H1 (cell line): ENCODE measurements around the gene SLC6A8. TPM values are rescaled to one million over a fixed set of nuclear protein-coding genes. Genes with fewer than 3 reads are reported as not detected.

Experiments
- CTCF ChIA-PET: fragments of 300-600 bp; sonication (Branson Sonifier 250); formaldehyde crosslinking; loops from one replicate; lab custom pipeline; 2021; ENCODE audit not compliant: partially characterized antibody; lab: Charles Lee
- POLR2A ChIA-PET: fragments of 300-600 bp; sonication (Branson Sonifier 250); formaldehyde crosslinking; loops from one replicate; lab custom pipeline; 2021; ENCODE audit warnings: inconsistent platforms; ENCODE audit not compliant: partially characterized antibody; lab: Charles Lee
- DNase-seq, 2 experiments: peaks; one replicate each; pipeline versions ENCODE4 v3.0.0 to v3.0.0-alpha.2; 2010 to 2022; ENCODE audit warnings: low spot score in 2 of 2, low read depth in 1 of 2, mixed read lengths in 1 of 2
- FAIRE-seq: peaks from 2 replicates; lab custom pipeline; 2011; peaks lifted over from hg19 to GRCh38; lab: Jason Lieb, UNC
- H2AFZ ChIP-seq: 2 replicates; pipeline ENCODE4 v1.8.1; 2012; ENCODE audit warnings: low read length, inconsistent platforms
- H2AK5ac ChIP-seq: 2 replicates; pipeline ENCODE4 v1.6.1; 2013; ENCODE audit warnings: low read depth, low read length
- H2BK120ac ChIP-seq: replicated peaks from 2 replicates; pipeline ENCODE3; 2013; ENCODE audit warnings: low read depth, low read length, inconsistent platforms
- H2BK12ac ChIP-seq: 2 replicates; pipeline ENCODE4 v1.6.1; 2013; ENCODE audit warnings: low read depth, low read length
- H2BK15ac ChIP-seq: 2 replicates; pipeline ENCODE4 v1.6.1; 2013; ENCODE audit warnings: low read length
- H2BK20ac ChIP-seq: 2 replicates; pipeline ENCODE4 v1.6.1; 2013; ENCODE audit warnings: low read length
- H2BK5ac ChIP-seq: 2 replicates; pipeline ENCODE4 v1.6.1; 2013; ENCODE audit warnings: low read depth, low read length
- H3K14ac ChIP-seq: 2 replicates; pipeline ENCODE4 v1.6.1; 2013; ENCODE audit warnings: inconsistent platforms; ENCODE audit not compliant: insufficient read length
- H3K18ac ChIP-seq: 2 replicates; pipeline ENCODE4 v1.6.1; 2013; ENCODE audit warnings: low read length; ENCODE audit errors: extremely low read depth
- H3K23ac ChIP-seq: 2 replicates; pipeline ENCODE4 v1.6.1; 2013; ENCODE audit warnings: inconsistent platforms; ENCODE audit not compliant: insufficient read length
- H3K23me2 ChIP-seq: 2 replicates; pipeline ENCODE4 v1.6.1; 2013; ENCODE audit warnings: low read depth, low read length
- H3K27ac ChIP-seq: 2 replicates; pipeline ENCODE4 v1.6.1; 2011; ENCODE audit warnings: low read depth, low read length, inconsistent platforms
- H3K27me3 ChIP-seq, 4 experiments: replicated peaks in 1 of 4; 1 replicate in 1 of 4; 2 replicates in 3 of 4; pipeline versions ENCODE4 v1.6.1 to v1.8.1; 2011 to 2013; ENCODE audit warnings: low read length in 3 of 4, mild to moderate bottlenecking in 3 of 4, inconsistent platforms in 2 of 4, mixed read lengths in 2 of 4, moderate library complexity in 1 of 4; ENCODE audit not compliant: control insufficient read depth in 3 of 4, insufficient read depth in 3 of 4; ENCODE audit errors: extremely low read depth in 1 of 4
- H3K36me3 ChIP-seq, 4 experiments: 2 replicates each; pipeline versions ENCODE4 v1.6.1 to v1.8.1; 2011 to 2013; ENCODE audit warnings: mild to moderate bottlenecking in 4 of 4, low read length in 3 of 4, moderate library complexity in 2 of 4, control low read depth in 1 of 4, inconsistent platforms in 1 of 4; ENCODE audit not compliant: insufficient read depth in 4 of 4, control insufficient read depth in 2 of 4
- H3K4ac ChIP-seq: replicated peaks from 2 replicates; pipeline ENCODE3; 2013; ENCODE audit warnings: low read length, low read depth, mixed read lengths, inconsistent platforms; ENCODE audit not compliant: insufficient read length
- H3K4me1 ChIP-seq, 4 experiments: replicated peaks in 1 of 4; 1 replicate in 1 of 4; 2 replicates in 3 of 4; pipeline versions ENCODE4 v1.6.1 to v1.8.1; 2011 to 2013; ENCODE audit warnings: low read length in 3 of 4, inconsistent platforms in 2 of 4, mixed read lengths in 1 of 4; ENCODE audit not compliant: insufficient read depth in 4 of 4, control insufficient read depth in 3 of 4
- H3K4me2 ChIP-seq, 2 experiments: 2 replicates each; pipeline versions ENCODE4 v1.6.1 to v1.8.1; 2011 to 2013; ENCODE audit warnings: low read depth in 2 of 2, low read length in 2 of 2, control low read depth in 1 of 2, inconsistent platforms in 1 of 2, mild to moderate bottlenecking in 1 of 2; ENCODE audit not compliant: insufficient read depth in 1 of 2
- H3K4me3 ChIP-seq, 4 experiments: fragments of 200-600, 300-600 bp in 1 of 4; sonication (generic), shearing (Covaris generic), sonication (Bioruptor Twin) in 1 of 4; 2 replicates each; pipeline versions ENCODE4 v1.5.1 to v1.8.1; 2011 to 2016; ENCODE audit warnings: low read length in 4 of 4, low read depth in 3 of 4, control low read depth in 2 of 4, inconsistent platforms in 2 of 4, mild to moderate bottlenecking in 2 of 4, mixed read lengths in 1 of 4, moderate library complexity in 1 of 4; ENCODE audit not compliant: insufficient read depth in 2 of 4; ENCODE audit errors: extremely low read depth in 1 of 4
- H3K56ac ChIP-seq: replicated peaks from 2 replicates; pipeline ENCODE3; 2013; ENCODE audit warnings: low read depth, mild to moderate bottlenecking, mixed read lengths, low read length, inconsistent platforms; ENCODE audit not compliant: insufficient read length
- H3K79me1 ChIP-seq: 2 replicates; pipeline ENCODE4 v1.6.1; 2013; ENCODE audit warnings: low read depth, low read length, control low read depth
- H3K79me2 ChIP-seq, 2 experiments: 2 replicates each; pipeline versions ENCODE4 v1.6.1 to v1.8.1; 2012 to 2013; ENCODE audit warnings: low read length in 2 of 2, mild to moderate bottlenecking in 2 of 2, inconsistent platforms in 1 of 2; ENCODE audit not compliant: insufficient read depth in 2 of 2, control insufficient read depth in 1 of 2
- H3K9ac ChIP-seq, 4 experiments: replicated peaks in 1 of 4; 1 replicate in 1 of 4; 2 replicates in 3 of 4; pipeline versions ENCODE4 v1.6.1 to v1.8.1; 2011 to 2013; ENCODE audit warnings: low read depth in 3 of 4, low read length in 3 of 4, control low read depth in 2 of 4, mild to moderate bottlenecking in 2 of 4, moderate library complexity in 2 of 4, inconsistent platforms in 1 of 4; ENCODE audit errors: extremely low read depth in 1 of 4
- H3K9me3 ChIP-seq, 2 experiments: 2 replicates each; pipeline versions ENCODE4 v1.6.1 to v1.8.1; 2012 to 2013; ENCODE audit warnings: mild to moderate bottlenecking in 2 of 2, moderate library complexity in 2 of 2, control low read depth in 1 of 2, inconsistent platforms in 1 of 2, low read depth in 1 of 2, low read length in 1 of 2, mixed read lengths in 1 of 2; ENCODE audit not compliant: insufficient read depth in 2 of 2
- H4K20me1 ChIP-seq, 2 experiments: replicated peaks in 1 of 2; 2 replicates each; pipeline versions ENCODE3 to v1.8.1; 2011 to 2013; ENCODE audit warnings: inconsistent platforms in 2 of 2, low read length in 2 of 2, mild to moderate bottlenecking in 1 of 2; ENCODE audit not compliant: insufficient read depth in 2 of 2, control insufficient read depth in 1 of 2
- H4K5ac ChIP-seq: 2 replicates; pipeline ENCODE4 v1.6.1; 2013; ENCODE audit warnings: low read length, low read depth, mixed read lengths, inconsistent platforms; ENCODE audit not compliant: insufficient read length
- H4K8ac ChIP-seq: 2 replicates; pipeline ENCODE4 v1.8.0; 2013; ENCODE audit warnings: mild to moderate bottlenecking, moderate library complexity, low read length, inconsistent platforms; ENCODE audit not compliant: insufficient read depth; ENCODE audit errors: extremely low read depth
- H4K91ac ChIP-seq: replicated peaks from 2 replicates; pipeline ENCODE3; 2013; ENCODE audit warnings: low read length, mixed read lengths, inconsistent platforms; ENCODE audit not compliant: insufficient read length
- BRCA1 ChIP-seq: IDR thresholded peaks from 2 replicates; pipeline ENCODE4 v1.6.1; 2012; ENCODE audit warnings: low read depth, low read length, improper control_type of control experiment
- CREB1 ChIP-seq: IDR thresholded peaks from 2 replicates; pipeline ENCODE4 v1.6.1; 2012; ENCODE audit warnings: inconsistent platforms
- EP300 ChIP-seq, 2 experiments: IDR thresholded peaks; 1 replicate in 1 of 2; 2 replicates in 1 of 2; pipeline ENCODE4 v1.6.1; 2011 to 2012; ENCODE audit warnings: low read depth in 2 of 2, low read length in 2 of 2, mild to moderate bottlenecking in 2 of 2, borderline replicate concordance in 1 of 2, inconsistent platforms in 1 of 2, moderate library complexity in 1 of 2
- GABPA ChIP-seq: IDR thresholded peaks from 2 replicates; pipeline ENCODE4 v1.6.1; 2011; ENCODE audit warnings: mild to moderate bottlenecking, low read length, moderate library complexity, borderline replicate concordance; ENCODE audit not compliant: insufficient read depth
- POLR2A ChIP-seq, 2 experiments: IDR thresholded peaks; 1 replicate in 1 of 2; 2 replicates in 1 of 2; pipeline ENCODE4 v1.6.1; 2011; ENCODE audit warnings: low read depth in 2 of 2, low read length in 2 of 2, mild to moderate bottlenecking in 2 of 2; ENCODE audit errors: control extremely low read depth in 1 of 2
- SUZ12 ChIP-seq: fragments of 200-600 bp; sonication (generic); IDR thresholded peaks from 2 replicates; pipeline ENCODE4 v1.6.1; 2012; ENCODE audit warnings: mild to moderate bottlenecking, inconsistent platforms, low read length, moderate library complexity, mixed read lengths
- TAF7 ChIP-seq: optimal IDR thresholded peaks from 2 replicates; pipeline ENCODE3; 2011; ENCODE audit warnings: low read depth, mild to moderate bottlenecking, inconsistent platforms, low read length, moderate library complexity, borderline replicate concordance
- USF2 ChIP-seq: IDR thresholded peaks from 2 replicates; pipeline ENCODE4 v1.6.1; 2011; ENCODE audit warnings: low read length, improper control_type of control experiment
- WGBS, 2 experiments: shearing (Covaris generic) in 1 of 2; methylation state at CpG; one replicate each; pipeline versions ENCODE4 v1.1.6 to v1.1.7; 2013 to 2015; ENCODE audit warnings: low lambda C conversion rate in 2 of 2, mixed read lengths in 2 of 2, inconsistent platforms in 1 of 2, low coverage in 1 of 2, missing lambda C conversion rate in 1 of 2; ENCODE audit not compliant: insufficient replicate concordance in 2 of 2, insufficient coverage in 1 of 2, insufficient read length in 1 of 2; ENCODE audit errors: extremely low coverage in 1 of 2, missing lambda C conversion rate in 1 of 2; 5-methylcytosine and 5-hydroxymethylcytosine counted together
- polyA plus RNA-seq, 7 experiments: library from polyadenylated mRNA; depleted of rRNA in 3 of 7; stranded (reverse) in 5 of 7; unstranded in 2 of 7; fragments of >200 nt in 5 of 7; fragments of 200-250 nt in 2 of 7; gene quantifications; 1 replicate in 5 of 7; 2 replicates in 1 of 7; 4 replicates in 1 of 7; pipeline versions ENCODE4 v1.2.1 to v1.2.3, GENCODE V29; 2011 to 2013; ENCODE audit warnings: missing spikeins in 2 of 7, mixed read lengths in 2 of 7
- total RNA-seq: library from RNA; stranded (reverse); fragmentation: NEBNext Ultra II Directional; extraction: Animal tissue kit (Norgen Biotek cat#: 25700); gene quantifications from 2 replicates; pipeline ENCODE4 v1.2.1, GENCODE V29; 2021

SLC6A8 gene
- total and polyA plus RNA-seq, 2 of the 8 experiments (the other 6 are each of a cell fraction or from before 2014, with no cell fraction given): 87.7 to 94.7 TPM

- no peak overlapping the region for H2AFZ ChIP-seq
- no peak overlapping the region for H3K23ac ChIP-seq
- H3K23me2 ChIP-seq: no peaks in the 10 kb centered on the region
- H3K4me1 ChIP-seq: peaks cover 0 to 12% (median 2%) of the 10 kb centered on the region in 4 experiments; a peak in 4 of 7 replicates
- no peak overlapping the region for H3K27ac ChIP-seq
- no peak overlapping the region for H4K91ac ChIP-seq
- H3K9me3 ChIP-seq: no peaks in the 10 kb centered on the region
- no peak overlapping the region for H3K4ac ChIP-seq
- H2BK15ac ChIP-seq: no peak overlapping the region
- H3K18ac ChIP-seq: no peak overlapping the region
- CTCF ChIA-PET: interaction anchor here (1.8 kb wide), 1 partner anchor 15 kb away, joined by 6 read pairs; no protein-coding TSS in a partner anchor
- H4K20me1 ChIP-seq: peaks cover 2 to 4% of the 10 kb centered on the region in 2 experiments
- H3K14ac ChIP-seq: no peak overlapping the region
- POLR2A ChIA-PET: interaction anchor here (0.6 to 1.2 kb wide), 5 partner anchors 13 to 279 kb away, joined by 3 to 5 read pairs (median 3); partner anchors contain the start of gene HCFC1
- peaks cover 0 to 44% (median 12%) of the 10 kb centered on the region in 4 experiments; a peak in 5 of 8 replicates for H3K36me3 ChIP-seq
- no peak overlapping the region for H3K56ac ChIP-seq
- H2BK120ac ChIP-seq: no peak overlapping the region
- no peak overlapping the region for H2BK20ac ChIP-seq
- no peaks in the 10 kb centered on the region; the same call in 1 of the 2 replicates for H3K79me1 ChIP-seq
- H3K27me3 ChIP-seq: no peaks in the 10 kb centered on the region
- no peak overlapping the region for H3K4me2 ChIP-seq
- 92% methylated on average over 15 of the region's 24 CpGs; no CpG with 5 or more reads in 1 of the 2 experiments for WGBS, 2 experiments
- H2BK5ac ChIP-seq: no peak overlapping the region
- no peak overlapping the region for H4K5ac ChIP-seq
- H4K8ac ChIP-seq: no peak overlapping the region; the same call in 1 of the 2 replicates
- no peak overlapping the region for H3K9ac ChIP-seq
- H2BK12ac ChIP-seq: no peak overlapping the region
- no peak overlapping the region for H2AK5ac ChIP-seq
- no peak for FAIRE-seq
- H3K79me2 ChIP-seq: peaks cover 0 to 13% of the 10 kb centered on the region in 2 experiments; a peak in 3 of 4 replicates
- H3K4me3 ChIP-seq: no peak overlapping the region
- TF ChIP-seq GABPA: no peak
- TF ChIP-seq EP300 (IDR thresholded peaks at IDR 0.05; ENCODE audit: borderline replicate concordance in 1 of 2, low read depth in 2 of 2, low read length in 2 of 2): no peak
- no peak for TF ChIP-seq SUZ12
- TF ChIP-seq USF2: no peak
- TF ChIP-seq BRCA1: no peak
- no peak for TF ChIP-seq CREB1
- TF ChIP-seq POLR2A (IDR thresholded peaks at IDR 0.05; ENCODE audit: control extremely low read depth in 1 of 2, low read depth in 2 of 2, low read length in 2 of 2): peak in 1 of 2 experiments; percentile 16; a peak in 1 of 3 replicates
- no peak for TF ChIP-seq TAF7
- no peak for DNase-seq
Measured at GRCh38 chrX:153692611-153693156, 5.0 kb downstream of the SLC6A8 start.
